ENCODE measurements around the gene CCNL1. TPM values are rescaled to one million over a fixed set of nuclear protein-coding genes. Genes with fewer than 3 reads are reported as not detected.
A peak's percentile ranks its signal among the peaks of the same experiment; 100 is the strongest.
"Not testable (repeated sequence)": the region's sequence is repeated elsewhere in the genome, so short reads cannot be mapped to it uniquely, and the experiment has no call there.

The CCNL1 gene
- total RNA-seq, result 39.3 and 61.2 TPM in 2 replicates

DNA sequence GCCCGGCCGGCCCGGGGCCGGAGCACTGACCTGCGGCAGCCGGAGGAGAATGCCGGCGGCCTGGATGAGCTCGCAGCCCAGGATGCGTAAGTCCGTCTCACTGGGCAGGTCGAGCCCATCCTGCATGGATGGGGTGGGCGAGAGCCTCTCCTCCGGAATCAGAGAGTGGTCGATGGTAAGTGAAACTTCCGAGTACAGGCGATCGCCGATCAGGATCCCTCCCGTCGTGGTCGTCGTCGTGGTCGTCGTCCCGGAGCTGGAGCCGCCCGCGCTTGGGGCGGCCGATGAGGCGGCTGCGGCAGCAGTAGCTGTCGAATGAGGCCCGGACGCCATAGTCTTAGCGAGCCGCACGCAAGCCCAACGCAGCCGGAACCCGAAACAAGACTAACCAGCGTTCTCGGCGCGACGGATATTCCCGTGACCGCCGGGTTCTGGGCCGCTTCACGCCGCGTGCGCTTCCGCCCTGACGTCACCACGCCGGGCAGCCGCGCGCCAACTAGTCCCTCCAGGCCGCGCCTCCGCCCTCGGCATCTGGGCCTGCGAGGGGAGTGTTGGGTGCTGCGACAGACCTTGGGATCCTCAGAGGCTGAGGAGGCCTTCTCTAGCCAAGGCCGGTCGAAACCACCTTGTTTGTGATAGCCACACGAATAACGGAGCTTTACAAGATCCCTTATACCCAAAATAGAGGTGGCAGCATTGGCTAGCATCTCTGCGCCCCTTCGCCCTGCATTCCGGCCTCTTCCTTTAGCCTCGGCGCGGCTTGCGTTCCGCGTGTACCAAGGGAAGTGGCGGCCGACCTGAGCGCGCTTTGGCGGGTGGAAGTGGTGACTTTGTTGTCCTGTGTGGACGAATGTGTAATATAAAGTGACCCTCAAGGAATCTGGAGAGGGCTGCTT lies at the start of gene CCNL1:
TSS of gene CCNL1 (minus strand) at position 386 of the 896 bp plus-strand sequence. CDS start at position 333, 53 bp downstream.
- DNase-seq (ENCODE audit: low read depth), result peak; percentile 68
- H3K4me3 ChIP-seq (ENCODE audit: low read depth, low read length), result peak within 1 kb of the TSS; percentile 94
- TF ChIP-seq, protein P1, sequence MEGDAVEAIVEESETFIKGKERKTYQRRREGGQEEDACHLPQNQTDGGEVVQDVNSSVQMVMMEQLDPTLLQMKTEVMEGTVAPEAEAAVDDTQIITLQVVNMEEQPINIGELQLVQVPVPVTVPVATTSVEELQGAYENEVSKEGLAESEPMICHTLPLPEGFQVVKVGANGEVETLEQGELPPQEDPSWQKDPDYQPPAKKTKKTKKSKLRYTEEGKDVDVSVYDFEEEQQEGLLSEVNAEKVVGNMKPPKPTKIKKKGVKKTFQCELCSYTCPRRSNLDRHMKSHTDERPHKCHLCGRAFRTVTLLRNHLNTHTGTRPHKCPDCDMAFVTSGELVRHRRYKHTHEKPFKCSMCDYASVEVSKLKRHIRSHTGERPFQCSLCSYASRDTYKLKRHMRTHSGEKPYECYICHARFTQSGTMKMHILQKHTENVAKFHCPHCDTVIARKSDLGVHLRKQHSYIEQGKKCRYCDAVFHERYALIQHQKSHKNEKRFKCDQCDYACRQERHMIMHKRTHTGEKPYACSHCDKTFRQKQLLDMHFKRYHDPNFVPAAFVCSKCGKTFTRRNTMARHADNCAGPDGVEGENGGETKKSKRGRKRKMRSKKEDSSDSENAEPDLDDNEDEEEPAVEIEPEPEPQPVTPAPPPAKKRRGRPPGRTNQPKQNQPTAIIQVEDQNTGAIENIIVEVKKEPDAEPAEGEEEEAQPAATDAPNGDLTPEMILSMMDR (conservative IDR thresholded peaks at IDR 0.05; ENCODE audit: low read depth, low read length), result no peak

DNA sequence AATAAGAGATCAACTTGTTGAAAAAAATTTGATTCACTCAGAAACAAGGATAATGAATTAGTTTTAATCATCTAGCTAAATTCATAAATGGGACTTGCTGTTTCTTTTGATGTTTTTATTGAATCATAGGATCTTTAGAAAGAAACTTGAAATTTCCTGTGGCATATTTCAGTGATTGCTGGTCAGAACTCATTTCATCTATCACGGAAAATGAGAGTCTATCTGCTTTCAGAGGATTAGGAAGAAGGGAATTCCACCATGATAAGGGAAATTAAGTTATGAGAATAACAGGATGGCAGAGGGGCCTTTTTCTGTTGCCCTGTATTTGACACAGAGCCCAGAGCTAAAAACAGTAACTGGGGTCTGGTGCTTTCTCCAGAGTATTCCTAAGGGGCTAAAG lies 44.9 kb upstream of the CCNL1 start:
- no peak overlapping the region for H3K4me3 ChIP-seq (ENCODE audit: low read depth, low read length)
- DNase-seq (ENCODE audit: low read depth), result no peak
- TF ChIP-seq, protein P1 (conservative IDR thresholded peaks at IDR 0.05; ENCODE audit: low read depth, low read length), result no peak

DNA sequence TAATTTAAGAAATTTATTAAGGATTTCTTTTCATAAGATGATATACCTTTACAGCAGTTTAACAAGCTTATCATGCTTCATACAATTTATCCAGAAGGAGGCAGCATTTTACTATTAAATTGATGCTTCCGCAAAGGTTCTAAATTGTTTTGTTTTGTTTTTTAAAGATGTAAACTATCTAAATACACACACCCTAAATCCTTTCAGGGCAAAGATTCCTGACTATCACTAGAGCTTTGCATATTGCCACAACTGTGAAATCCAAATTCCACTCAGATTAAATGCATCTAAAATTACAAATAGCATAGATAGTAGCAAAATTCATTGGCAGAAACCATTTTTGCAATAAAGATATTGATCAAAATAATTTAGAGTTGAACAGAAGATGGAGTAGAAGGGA lies 44.5 kb upstream of the CCNL1 start:
- DNase-seq (ENCODE audit: low read depth), result no peak

DNA sequence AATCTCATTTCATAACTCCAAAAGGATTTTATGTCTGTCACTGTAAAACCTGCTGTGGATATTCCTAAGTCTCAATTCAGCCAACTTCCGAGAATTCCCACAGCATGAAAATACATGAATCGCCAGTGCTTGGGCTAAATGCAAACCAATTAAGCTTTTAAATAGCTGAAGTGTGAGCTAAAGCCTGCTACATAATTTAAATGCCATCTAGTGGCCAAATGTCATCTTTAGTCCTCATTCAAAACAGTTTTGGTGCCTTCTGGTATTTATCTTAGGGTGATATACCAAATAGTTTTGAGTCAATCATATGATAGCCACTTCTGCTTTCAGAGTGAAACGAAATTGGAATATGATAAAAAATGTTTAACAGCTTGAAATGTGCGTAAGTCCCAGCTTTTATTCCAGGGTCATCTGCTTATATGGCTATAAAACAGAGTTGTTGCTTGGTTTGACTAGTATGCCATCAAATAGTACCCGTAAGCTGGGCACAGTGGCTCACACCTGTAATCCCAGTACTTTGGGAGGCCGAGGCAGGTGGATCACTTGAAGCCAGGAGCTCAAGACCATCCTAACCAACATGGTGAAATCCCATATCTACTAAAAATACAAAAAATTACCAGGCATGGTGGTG lies 41.8 kb upstream of the CCNL1 start:
- TF ChIP-seq, protein P1 (conservative IDR thresholded peaks at IDR 0.05; ENCODE audit: low read depth, low read length), result peak; percentile 66
- no peak overlapping the region for H3K4me3 ChIP-seq (ENCODE audit: low read depth, low read length)
- no peak for DNase-seq (ENCODE audit: low read depth)

More for the DNA sequence above, 44.5 kb upstream of the CCNL1 start:
- H3K4me3 ChIP-seq (ENCODE audit: low read depth, low read length), result no peak overlapping the region
- TF ChIP-seq, protein P1 (conservative IDR thresholded peaks at IDR 0.05; ENCODE audit: low read depth, low read length), result peak; percentile 53

DNA sequence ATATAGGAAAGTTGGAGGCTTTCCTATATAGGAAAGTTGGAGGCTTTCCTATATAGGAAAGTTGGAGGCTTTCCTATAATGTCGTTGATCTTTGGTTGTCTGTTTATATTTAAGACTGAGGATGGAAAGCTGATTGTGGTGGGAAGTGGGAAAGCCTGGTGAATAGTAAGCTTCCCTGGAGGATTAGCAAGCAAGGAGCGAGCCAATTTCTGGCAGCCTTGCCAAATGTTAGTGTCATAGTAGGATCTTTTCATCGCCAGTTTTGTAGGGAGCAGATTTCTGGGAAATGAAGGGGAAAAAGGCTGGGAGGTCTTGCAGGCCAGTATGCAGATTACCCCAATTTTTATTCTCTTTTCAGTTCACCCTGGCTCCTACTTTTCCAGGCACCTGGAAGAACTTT lies 39.9 kb upstream of the CCNL1 start:
- no peak overlapping the region for H3K4me3 ChIP-seq (ENCODE audit: low read depth, low read length)
- TF ChIP-seq, protein P1 (conservative IDR thresholded peaks at IDR 0.05; ENCODE audit: low read depth, low read length), result no peak
- DNase-seq (ENCODE audit: low read depth), result no peak

DNA sequence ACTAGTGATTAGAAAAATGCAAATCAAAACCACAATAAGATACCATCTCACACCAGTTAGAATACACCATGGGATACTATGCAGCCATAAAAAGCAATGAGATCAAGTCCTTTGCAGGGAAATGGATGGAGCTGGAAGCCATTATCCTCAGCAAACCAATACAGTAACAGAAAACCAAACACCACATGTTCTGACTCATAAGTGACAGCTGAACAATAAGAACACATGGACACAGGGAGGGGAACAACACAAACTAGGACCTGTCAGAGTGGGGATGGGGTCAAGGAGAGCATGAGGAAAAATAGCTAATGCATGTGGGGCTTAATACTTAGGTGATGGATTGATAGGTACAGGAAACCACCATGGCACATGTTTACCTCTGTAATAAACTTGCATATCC lies 36.0 kb upstream of the CCNL1 start:
- TF ChIP-seq, protein P1 (conservative IDR thresholded peaks at IDR 0.05; ENCODE audit: low read depth, low read length), result no peak
- DNase-seq (ENCODE audit: low read depth), result no peak
- H3K4me3 ChIP-seq (ENCODE audit: low read depth, low read length), result no peak overlapping the region

DNA sequence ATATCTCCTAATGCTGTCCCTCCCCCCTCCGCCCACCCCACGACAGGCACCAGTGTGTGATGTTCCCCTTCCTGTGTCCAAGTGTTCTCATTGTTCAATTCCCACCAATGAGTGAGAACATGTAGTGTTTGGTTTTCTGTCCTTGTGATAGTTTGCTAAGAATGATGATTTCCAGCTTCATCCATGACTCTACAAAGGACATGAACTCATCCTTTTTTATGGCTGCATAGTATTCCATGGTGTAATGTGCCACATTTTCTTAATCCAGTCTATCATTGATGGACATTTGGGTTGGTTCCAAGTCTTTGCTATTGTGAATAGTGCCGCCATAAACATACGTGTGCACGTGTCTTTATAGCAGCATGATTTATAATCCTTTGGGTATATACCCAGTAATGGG lies 31.2 kb upstream of the CCNL1 start:
- not testable (repeated sequence) for DNase-seq (ENCODE audit: low read depth)

More for the DNA sequence above, 31.2 kb upstream of the CCNL1 start:
- H3K4me3 ChIP-seq (ENCODE audit: low read depth, low read length), result not testable (repeated sequence)

Data from epithelial cell of proximal tubule (primary cell).